Heart left ventricle (tissue), 11 donors: ENCODE data around the gene DDX42. TPM values are rescaled to one million over a fixed set of nuclear protein-coding genes. Genes with fewer than 3 reads are reported as not detected.

Source experiments
- polyA plus RNA-seq, 2 donors: library from polyadenylated mRNA; stranded (reverse); fragments of 200-250 nt; gene quantifications; one replicate each; pipeline ENCODE4 v1.2.3, GENCODE V29; 2013
- total RNA-seq, 9 donors: library from RNA; depleted of rRNA in 2 of 9; stranded (reverse); fragments of >200 nt in 2 of 9; fragmentation: NEBNext Ultra II Directional in 3 of 9; extraction: Animal tissue kit (Norgen Biotek cat#: 25700) in 3 of 9; gene quantifications; one replicate each; pipeline versions ENCODE4 v1.1.0 to v1.2.4, GENCODE V29; 2016 to 2023
- donor health status: ischemic (EF 13 %, LVEDD 7.1; RV severe dilation, severe dysfunction).
- donor health status: healthy with polysubstance abuse.
- donor health status: DM: no; HTN: yes; CAD: no.
- donor health status: DM: no; HTN: no; CAD: no.
- donor health status: ischemic (EF 25% LVEDD 5.7; RV mildly dilated, moderate dysfunction).
- donor health status: healthy.
- donor health status: DM: yes; HTN: yes; CAD: no.
- donor health status: PGD.
- donor health status: nonischemic (EF 23%, LVEDD 6.1; RV moderate dilation, normal function).

DDX42 gene
- total and polyA plus RNA-seq, 11 donors: 30.1 to 75.0 (median 56.8) TPM

Other genes with a start within 250 kb of the DDX42 start
- gene DCAF7, start 223.7 kb upstream of the DDX42 start, total RNA-seq: 10 to 100 TPM; 30.2 to 61.8 (median 47.8) TPM
- gene DCAF7, start 223.7 kb upstream of the DDX42 start, polyA plus RNA-seq: 10 to 100 TPM in 1 of 2 donors, 1 to 10 TPM in 1; 9.9 to 31.3 TPM
- 10 to 100 TPM; 23.0 to 48.0 (median 40.6) TPM for gene TACO1, start 173.3 kb upstream of the DDX42 start, total RNA-seq
- gene TACO1, start 173.3 kb upstream of the DDX42 start, polyA plus RNA-seq: 10 to 100 TPM; 52.7 to 54.9 TPM
- 100 to 1,000 TPM in 1 of 9 donors, 10 to 100 TPM in 8; 31.0 to 102 (median 58.0) TPM for gene MAP3K3, start 151.8 kb upstream of the DDX42 start, total RNA-seq
- 10 to 100 TPM; 20.5 to 70.9 TPM for gene MAP3K3, start 151.8 kb upstream of the DDX42 start, polyA plus RNA-seq
- 10 to 100 TPM in 2 of 9 donors, 1 to 10 TPM in 7; 1.9 to 48.0 (median 3.4) TPM for gene LIMD2, start 74.0 kb upstream of the DDX42 start, total RNA-seq
- gene LIMD2, start 74.0 kb upstream of the DDX42 start, polyA plus RNA-seq: 1 to 10 TPM; 4.0 to 5.4 TPM
- gene STRADA, start 32.4 kb upstream of the DDX42 start, total RNA-seq: 10 to 100 TPM; 10.2 to 26.1 (median 15.3) TPM
- gene STRADA, start 32.4 kb upstream of the DDX42 start, polyA plus RNA-seq: 10 to 100 TPM; 15.9 to 18.3 TPM
- 100 to 1,000 TPM in 2 of 9 donors, 10 to 100 TPM in 7; 54.4 to 115 (median 84.3) TPM for gene CCDC47, start 573 bp upstream of the DDX42 start, total RNA-seq
- 100 to 1,000 TPM in 1 of 2 donors, 10 to 100 TPM in 1; 38.4 to 139 TPM for gene CCDC47, start 573 bp upstream of the DDX42 start, polyA plus RNA-seq
- gene PSMC5, start 53.3 kb downstream of the DDX42 start, total RNA-seq: 100 to 1,000 TPM in 7 of 9 donors, 10 to 100 TPM in 2; 64.7 to 143 (median 113) TPM
- gene PSMC5, start 53.3 kb downstream of the DDX42 start, polyA plus RNA-seq: 100 to 1,000 TPM; 164 to 189 TPM
- gene FTSJ3, start 53.5 kb downstream of the DDX42 start, total RNA-seq: 10 to 100 TPM; 22.1 to 46.5 (median 25.7) TPM
- 10 to 100 TPM; 12.5 to 44.6 TPM for gene FTSJ3, start 53.5 kb downstream of the DDX42 start, polyA plus RNA-seq
- 10 to 100 TPM; 11.3 to 40.9 (median 24.1) TPM for gene SMARCD2, start 68.5 kb downstream of the DDX42 start, total RNA-seq
- 10 to 100 TPM; 16.5 to 26.9 TPM for gene SMARCD2, start 68.5 kb downstream of the DDX42 start, polyA plus RNA-seq
- not detected for gene CSH2, start 99.5 kb downstream of the DDX42 start, total RNA-seq
- gene CSH2, start 99.5 kb downstream of the DDX42 start, polyA plus RNA-seq: not detected
- gene GH2, start 107.8 kb downstream of the DDX42 start, total RNA-seq: not detected
- gene GH2, start 107.8 kb downstream of the DDX42 start, polyA plus RNA-seq: not detected
- not detected for gene CSH1, start 122.4 kb downstream of the DDX42 start, total RNA-seq
- gene CSH1, start 122.4 kb downstream of the DDX42 start, polyA plus RNA-seq: not detected
- gene CSHL1, start 137.1 kb downstream of the DDX42 start, total RNA-seq: not detected
- gene CSHL1, start 137.1 kb downstream of the DDX42 start, polyA plus RNA-seq: not detected
- not detected for gene GH1, start 144.7 kb downstream of the DDX42 start, total RNA-seq
- gene GH1, start 144.7 kb downstream of the DDX42 start, polyA plus RNA-seq: not detected
- 10 to 100 TPM in 2 of 9 donors, 1 to 10 TPM in 7; 2.2 to 16.2 (median 4.3) TPM for gene CD79B, start 158.2 kb downstream of the DDX42 start, total RNA-seq
- 1 to 10 TPM; 5.1 to 6.3 TPM for gene CD79B, start 158.2 kb downstream of the DDX42 start, polyA plus RNA-seq
- 1 to 10 TPM in 4 of 9 donors, under 1 TPM in 5; 0.37 to 2.1 (median 0.67) TPM for gene SCN4A, start 198.7 kb downstream of the DDX42 start, total RNA-seq
- 1 to 10 TPM in 1 of 2 donors, under 1 TPM in 1; 0.33 to 1.8 TPM for gene SCN4A, start 198.7 kb downstream of the DDX42 start, polyA plus RNA-seq
- gene PRR29, start 224.2 kb downstream of the DDX42 start, total RNA-seq: 1 to 10 TPM in 1 of 9 donors, under 1 TPM in 5, not detected in 3; 0.15 to 1.8 (median 0.34) TPM
- gene PRR29, start 224.2 kb downstream of the DDX42 start, polyA plus RNA-seq: under 1 TPM; 0.15 to 0.19 TPM
- gene ICAM2, start 246.5 kb downstream of the DDX42 start, total RNA-seq: 100 to 1,000 TPM in 2 of 9 donors, 10 to 100 TPM in 7; 24.4 to 262 (median 33.0) TPM
- gene ICAM2, start 246.5 kb downstream of the DDX42 start, polyA plus RNA-seq: 10 to 100 TPM; 61.0 to 64.1 TPM